Loucy (cell line): ENCODE results near the gene TUBB2B.

ENCODE experiments used
- H2AFZ ChIP-seq: fragments of 200-600 bp; sonication (generic); 2 replicates; pipeline ENCODE4 v1.6.0; 2016; ENCODE audit warnings: antibody characterized with exemption, mild to moderate bottlenecking, low read length, moderate library complexity
- H3F3A ChIP-seq: fragments of 200-600 bp; 2 replicates; pipeline ENCODE4 v1.6.0; 2016; ENCODE audit warnings: antibody characterized with exemption, low read depth, mild to moderate bottlenecking
- H3K27me3 ChIP-seq: fragments of 200-600 bp; sonication (generic); 2 replicates; pipeline ENCODE4 v1.6.1; 2014; ENCODE audit warnings: low read length, mild to moderate bottlenecking; ENCODE audit not compliant: insufficient read depth, poor library complexity, severe bottlenecking
- H3K36me3 ChIP-seq: fragments of 200-600 bp; sonication (generic); 2 replicates; pipeline ENCODE4 v1.6.1; 2016; ENCODE audit warnings: low read length; ENCODE audit not compliant: insufficient read depth
- H3K4me1 ChIP-seq: fragments of 200-600 bp; sonication (generic); 2 replicates; pipeline ENCODE4 v1.5.1; 2014; ENCODE audit warnings: low read length, mild to moderate bottlenecking; ENCODE audit not compliant: insufficient read depth, poor library complexity, severe bottlenecking
- H3K4me2 ChIP-seq: fragments of 200-600 bp; sonication (generic); 2 replicates; pipeline ENCODE4 v1.6.0; 2014; ENCODE audit warnings: antibody characterized with exemption, low read length, low read depth, mild to moderate bottlenecking; ENCODE audit not compliant: poor library complexity, severe bottlenecking
- H3K4me3 ChIP-seq: fragments of 200-600 bp; sonication (generic); 2 replicates; pipeline ENCODE4 v1.5.1; 2014; ENCODE audit warnings: low read length, mild to moderate bottlenecking, mixed read lengths; ENCODE audit not compliant: poor library complexity, severe bottlenecking
- H3K79me2 ChIP-seq: fragments of 200-600 bp; sonication (generic); 2 replicates; pipeline ENCODE4 v1.6.1; 2014; ENCODE audit warnings: low read length; ENCODE audit not compliant: insufficient read depth
- H3K9ac ChIP-seq: fragments of 200-600 bp; sonication (generic); 2 replicates; pipeline ENCODE4 v1.6.0; 2014; ENCODE audit warnings: mild to moderate bottlenecking, low read depth, low read length, moderate library complexity; ENCODE audit not compliant: poor library complexity, severe bottlenecking
- H3K9me2 ChIP-seq: fragments of 200-600 bp; sonication (generic); replicated peaks from 2 replicates; pipeline ENCODE4 v1.6.1; 2016; ENCODE audit warnings: low read depth, low read length, mixed read lengths
- H3K9me3 ChIP-seq: fragments of 200-600 bp; sonication (generic); 2 replicates; pipeline ENCODE4 v1.6.1; 2014; ENCODE audit warnings: mild to moderate bottlenecking, antibody characterized with exemption, low read length, low read depth; ENCODE audit not compliant: insufficient read depth
- H4K20me1 ChIP-seq: fragments of 200-600 bp; sonication (generic); 2 replicates; pipeline ENCODE4 v1.6.0; 2014; ENCODE audit warnings: antibody characterized with exemption, low read length, mild to moderate bottlenecking; ENCODE audit not compliant: insufficient read depth, poor library complexity, severe bottlenecking
- CTCF ChIP-seq: fragments of 200-600 bp; sonication (generic); conservative IDR thresholded peaks from 2 replicates; pipeline ENCODE4 v1.5.1; 2014; ENCODE audit warnings: mild to moderate bottlenecking, antibody characterized with exemption, low read length
- EZH2phosphoT487 ChIP-seq: fragments of 200-600 bp; IDR thresholded peaks from 2 replicates; pipeline ENCODE4 v1.6.1; 2018; ENCODE audit warnings: antibody characterized with exemption, mild to moderate bottlenecking, moderate library complexity, borderline replicate concordance

Gene TUBB2B

DNA sequence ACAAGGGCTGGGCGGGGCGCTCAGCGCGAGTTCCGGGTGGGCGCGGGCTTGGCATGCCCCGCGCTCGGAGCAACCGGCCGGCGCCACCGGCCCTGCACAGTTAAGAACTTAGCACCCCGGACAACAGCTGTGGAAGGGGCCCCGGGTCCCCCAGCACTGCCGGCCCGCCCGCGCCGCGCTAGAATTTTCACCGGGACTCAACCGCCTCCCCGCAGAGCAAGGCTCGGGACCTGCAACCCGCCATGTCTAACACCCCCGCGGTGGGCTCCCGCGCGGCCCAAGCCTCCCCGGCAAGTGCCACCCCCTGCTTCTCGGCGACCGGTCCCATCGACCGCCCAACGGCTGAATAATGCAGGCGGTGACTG lies 26.1 kb upstream of the TUBB2B start:
- no peaks in the 10 kb centered on the region for H3K27me3 ChIP-seq
- H4K20me1 ChIP-seq, result no peaks in the 10 kb centered on the region
- no peaks in the 10 kb centered on the region for H3K79me2 ChIP-seq
- no peak overlapping the region for H3K4me3 ChIP-seq
- no peak for TF ChIP-seq CTCF
- no peaks in the 10 kb centered on the region for H3K9me2 ChIP-seq
- H3F3A ChIP-seq, result no peaks in the 10 kb centered on the region
- H3K9me3 ChIP-seq, result no peaks in the 10 kb centered on the region
- H3K4me1 ChIP-seq, result no peaks in the 10 kb centered on the region
- no peak overlapping the region for H3K4me2 ChIP-seq
- H2AFZ ChIP-seq, result no peak overlapping the region
- H3K9ac ChIP-seq, result no peak overlapping the region
- no peaks in the 10 kb centered on the region for H3K36me3 ChIP-seq

DNA sequence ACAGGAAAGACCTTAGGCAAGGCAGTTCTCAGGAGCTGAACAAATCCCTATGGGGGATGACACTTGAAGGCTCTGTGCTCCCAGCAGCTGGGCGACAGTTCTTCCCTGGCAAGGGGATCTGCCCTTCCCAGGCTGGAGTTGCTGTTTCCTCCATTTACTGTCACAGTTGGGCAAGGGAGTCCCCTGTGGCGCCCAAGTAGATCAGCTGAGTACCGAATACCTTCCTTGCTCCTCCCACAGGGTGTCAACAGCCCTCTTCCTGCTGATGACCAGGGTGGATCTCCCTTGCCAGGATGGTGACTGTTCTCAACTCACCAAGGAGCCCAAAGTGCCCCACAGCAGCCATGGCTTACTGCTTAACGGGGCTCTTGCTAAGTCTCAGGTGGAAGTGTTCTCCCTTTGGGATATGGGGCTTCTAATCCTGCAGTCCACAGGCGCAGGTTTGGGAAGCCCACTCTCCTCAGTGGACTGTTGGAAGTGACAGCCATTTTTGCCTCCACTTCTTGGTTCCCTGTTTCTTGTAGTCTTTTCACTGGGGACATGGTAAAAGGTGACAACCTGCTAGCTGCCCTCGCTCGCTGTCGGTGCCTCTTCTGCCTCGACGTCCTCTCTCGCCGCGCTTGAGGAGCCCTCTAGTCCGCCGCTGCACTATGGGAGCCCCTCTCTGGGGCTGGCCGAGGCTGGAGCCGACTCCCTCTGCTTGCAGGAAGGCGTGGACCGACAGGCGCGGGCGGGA lies 25.6 kb upstream of the TUBB2B start:
- Histone ChIP-seq H4K20me1 (no peaks in the 10 kb centered on the region), H3K36me3 (no peaks in the 10 kb centered on the region), H3F3A (no peaks in the 10 kb centered on the region), H3K79me2 (no peaks in the 10 kb centered on the region), H3K4me1 (no peaks in the 10 kb centered on the region), H3K27me3 (no peaks in the 10 kb centered on the region), H3K4me2 (no peak overlapping the region), H3K4me3 (no peak overlapping the region), H3K9ac (no peak overlapping the region), H2AFZ (no peak overlapping the region), H3K9me2 (no peaks in the 10 kb centered on the region), H3K9me3 (no peaks in the 10 kb centered on the region)
- TF ChIP-seq CTCF, result no peak
- TF ChIP-seq EZH2phosphoT487, result no peak

- Histone ChIP-seq H3K79me2 (no peaks in the 10 kb centered on the region), H2AFZ (no peak overlapping the region), H3K9me3 (no peaks in the 10 kb centered on the region), H3K9ac (no peak overlapping the region), H3K4me1 (no peaks in the 10 kb centered on the region), H3K4me2 (no peak overlapping the region), H3K9me2 (no peaks in the 10 kb centered on the region), H3K36me3 (no peaks in the 10 kb centered on the region), H3K4me3 (no peak overlapping the region), H4K20me1 (no peaks in the 10 kb centered on the region), H3K27me3 (no peaks in the 10 kb centered on the region), H3F3A (no peaks in the 10 kb centered on the region)
- TF ChIP-seq EZH2phosphoT487 (no peak), CTCF (no peak)
These were observed 24.9 kb upstream of the TUBB2B start for GRCh38 chr6:3252369-3252768.
